Measurements from ENCODE around the gene PMEPA1. TPM values are rescaled to one million over a fixed set of nuclear protein-coding genes. Genes with fewer than 3 reads are reported as not detected.
A peak's percentile ranks its signal among the peaks of the same experiment; 100 is the strongest.

Gene PMEPA1
- total and polyA plus RNA-seq, 4 donors, result 0.61 to 1.5 (median 1.1) TPM

DNA sequence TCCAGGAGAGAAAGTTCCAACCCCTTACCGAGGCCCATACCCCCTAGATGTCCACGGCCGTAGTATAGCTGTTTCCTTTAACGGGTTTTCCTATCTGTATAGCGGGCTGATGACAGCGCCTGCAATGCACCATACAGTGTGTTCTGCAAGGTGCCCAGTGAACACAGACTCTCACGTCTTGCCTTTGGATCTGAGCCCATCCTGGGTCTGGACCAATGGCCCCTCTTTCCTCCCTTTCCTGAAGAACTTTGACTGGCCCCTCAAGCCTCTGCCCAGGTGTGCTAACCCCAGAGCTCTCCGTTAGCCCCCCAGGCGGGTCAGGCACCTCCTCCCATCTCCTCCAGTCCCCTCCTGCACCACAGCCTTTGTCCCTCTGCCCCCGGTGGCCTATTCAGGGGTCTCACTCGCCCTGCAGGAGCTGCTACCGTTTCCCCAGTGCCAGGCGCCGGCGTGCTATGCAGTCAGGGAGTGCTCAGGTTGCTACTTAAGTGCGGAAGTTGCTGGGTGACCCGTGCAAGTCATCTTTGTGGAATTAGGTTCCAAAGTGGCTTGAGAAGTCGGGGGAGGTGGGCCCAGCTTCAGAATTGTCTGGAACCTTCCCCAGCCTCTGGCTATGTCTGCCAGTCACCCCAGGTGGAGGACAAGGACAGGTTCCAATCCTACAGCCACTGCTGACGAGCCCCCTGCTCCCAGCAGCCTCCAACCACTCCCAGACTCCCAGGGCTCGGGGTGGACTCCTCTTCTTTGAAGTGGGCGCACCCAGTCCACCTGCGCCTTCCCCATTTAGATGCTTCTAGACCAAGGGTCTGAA, 54.6 kb downstream of the PMEPA1 start:
- TF ChIP-seq NR2F2 (IDR thresholded peaks at IDR 0.05) (no peak), RAD21 (IDR thresholded peaks at IDR 0.05) (no peak), TAF1 (conservative IDR thresholded peaks at IDR 0.05) (no peak), FOXA1 (IDR thresholded peaks at IDR 0.05) (no peak), EGR1 (IDR thresholded peaks at IDR 0.05; ENCODE audit: low read depth in 2 of 2) (no peak), HNF4A (conservative IDR thresholded peaks at IDR 0.05) (no peak), FOXA2 (IDR thresholded peaks at IDR 0.05) (no peak)
- TF ChIP-seq, protein P1, sequence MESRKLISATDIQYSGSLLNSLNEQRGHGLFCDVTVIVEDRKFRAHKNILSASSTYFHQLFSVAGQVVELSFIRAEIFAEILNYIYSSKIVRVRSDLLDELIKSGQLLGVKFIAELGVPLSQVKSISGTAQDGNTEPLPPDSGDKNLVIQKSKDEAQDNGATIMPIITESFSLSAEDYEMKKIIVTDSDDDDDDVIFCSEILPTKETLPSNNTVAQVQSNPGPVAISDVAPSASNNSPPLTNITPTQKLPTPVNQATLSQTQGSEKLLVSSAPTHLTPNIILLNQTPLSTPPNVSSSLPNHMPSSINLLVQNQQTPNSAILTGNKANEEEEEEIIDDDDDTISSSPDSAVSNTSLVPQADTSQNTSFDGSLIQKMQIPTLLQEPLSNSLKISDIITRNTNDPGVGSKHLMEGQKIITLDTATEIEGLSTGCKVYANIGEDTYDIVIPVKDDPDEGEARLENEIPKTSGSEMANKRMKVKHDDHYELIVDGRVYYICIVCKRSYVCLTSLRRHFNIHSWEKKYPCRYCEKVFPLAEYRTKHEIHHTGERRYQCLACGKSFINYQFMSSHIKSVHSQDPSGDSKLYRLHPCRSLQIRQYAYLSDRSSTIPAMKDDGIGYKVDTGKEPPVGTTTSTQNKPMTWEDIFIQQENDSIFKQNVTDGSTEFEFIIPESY (IDR thresholded peaks at IDR 0.05), result no peak
- TF ChIP-seq, protein P2, sequence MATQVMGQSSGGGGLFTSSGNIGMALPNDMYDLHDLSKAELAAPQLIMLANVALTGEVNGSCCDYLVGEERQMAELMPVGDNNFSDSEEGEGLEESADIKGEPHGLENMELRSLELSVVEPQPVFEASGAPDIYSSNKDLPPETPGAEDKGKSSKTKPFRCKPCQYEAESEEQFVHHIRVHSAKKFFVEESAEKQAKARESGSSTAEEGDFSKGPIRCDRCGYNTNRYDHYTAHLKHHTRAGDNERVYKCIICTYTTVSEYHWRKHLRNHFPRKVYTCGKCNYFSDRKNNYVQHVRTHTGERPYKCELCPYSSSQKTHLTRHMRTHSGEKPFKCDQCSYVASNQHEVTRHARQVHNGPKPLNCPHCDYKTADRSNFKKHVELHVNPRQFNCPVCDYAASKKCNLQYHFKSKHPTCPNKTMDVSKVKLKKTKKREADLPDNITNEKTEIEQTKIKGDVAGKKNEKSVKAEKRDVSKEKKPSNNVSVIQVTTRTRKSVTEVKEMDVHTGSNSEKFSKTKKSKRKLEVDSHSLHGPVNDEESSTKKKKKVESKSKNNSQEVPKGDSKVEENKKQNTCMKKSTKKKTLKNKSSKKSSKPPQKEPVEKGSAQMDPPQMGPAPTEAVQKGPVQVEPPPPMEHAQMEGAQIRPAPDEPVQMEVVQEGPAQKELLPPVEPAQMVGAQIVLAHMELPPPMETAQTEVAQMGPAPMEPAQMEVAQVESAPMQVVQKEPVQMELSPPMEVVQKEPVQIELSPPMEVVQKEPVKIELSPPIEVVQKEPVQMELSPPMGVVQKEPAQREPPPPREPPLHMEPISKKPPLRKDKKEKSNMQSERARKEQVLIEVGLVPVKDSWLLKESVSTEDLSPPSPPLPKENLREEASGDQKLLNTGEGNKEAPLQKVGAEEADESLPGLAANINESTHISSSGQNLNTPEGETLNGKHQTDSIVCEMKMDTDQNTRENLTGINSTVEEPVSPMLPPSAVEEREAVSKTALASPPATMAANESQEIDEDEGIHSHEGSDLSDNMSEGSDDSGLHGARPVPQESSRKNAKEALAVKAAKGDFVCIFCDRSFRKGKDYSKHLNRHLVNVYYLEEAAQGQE (IDR thresholded peaks at IDR 0.05), result no peak
- TF ChIP-seq, protein P3, sequence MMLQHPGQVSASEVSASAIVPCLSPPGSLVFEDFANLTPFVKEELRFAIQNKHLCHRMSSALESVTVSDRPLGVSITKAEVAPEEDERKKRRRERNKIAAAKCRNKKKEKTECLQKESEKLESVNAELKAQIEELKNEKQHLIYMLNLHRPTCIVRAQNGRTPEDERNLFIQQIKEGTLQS (IDR thresholded peaks at IDR 0.05), result no peak
- TF ChIP-seq, protein P4, sequence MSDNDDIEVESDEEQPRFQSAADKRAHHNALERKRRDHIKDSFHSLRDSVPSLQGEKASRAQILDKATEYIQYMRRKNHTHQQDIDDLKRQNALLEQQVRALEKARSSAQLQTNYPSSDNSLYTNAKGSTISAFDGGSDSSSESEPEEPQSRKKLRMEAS (IDR thresholded peaks at IDR 0.05), result no peak
- TF ChIP-seq, protein P5, sequence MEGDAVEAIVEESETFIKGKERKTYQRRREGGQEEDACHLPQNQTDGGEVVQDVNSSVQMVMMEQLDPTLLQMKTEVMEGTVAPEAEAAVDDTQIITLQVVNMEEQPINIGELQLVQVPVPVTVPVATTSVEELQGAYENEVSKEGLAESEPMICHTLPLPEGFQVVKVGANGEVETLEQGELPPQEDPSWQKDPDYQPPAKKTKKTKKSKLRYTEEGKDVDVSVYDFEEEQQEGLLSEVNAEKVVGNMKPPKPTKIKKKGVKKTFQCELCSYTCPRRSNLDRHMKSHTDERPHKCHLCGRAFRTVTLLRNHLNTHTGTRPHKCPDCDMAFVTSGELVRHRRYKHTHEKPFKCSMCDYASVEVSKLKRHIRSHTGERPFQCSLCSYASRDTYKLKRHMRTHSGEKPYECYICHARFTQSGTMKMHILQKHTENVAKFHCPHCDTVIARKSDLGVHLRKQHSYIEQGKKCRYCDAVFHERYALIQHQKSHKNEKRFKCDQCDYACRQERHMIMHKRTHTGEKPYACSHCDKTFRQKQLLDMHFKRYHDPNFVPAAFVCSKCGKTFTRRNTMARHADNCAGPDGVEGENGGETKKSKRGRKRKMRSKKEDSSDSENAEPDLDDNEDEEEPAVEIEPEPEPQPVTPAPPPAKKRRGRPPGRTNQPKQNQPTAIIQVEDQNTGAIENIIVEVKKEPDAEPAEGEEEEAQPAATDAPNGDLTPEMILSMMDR (IDR thresholded peaks at IDR 0.05; ENCODE audit: low read depth, low read length, missing input control), result no peak
- Histone ChIP-seq H3K4me3 (ENCODE audit: low read depth in 1 of 3, low read length in 3 of 3) (no peak overlapping the region), H3K36me3 (ENCODE audit: control insufficient read depth in 4 of 4, insufficient read depth in 3 of 4, low read depth in 1 of 4, low read length in 3 of 4) (no peaks in the 10 kb centered on the region), H3K27ac (ENCODE audit: low read depth in 1 of 2, low read length in 2 of 2) (no peak overlapping the region), H3K27me3 (ENCODE audit: control insufficient read depth in 4 of 4, insufficient read depth in 4 of 4, low read length in 3 of 4) (peaks cover 0 to 3% (median 0%) of the 10 kb centered on the region in 4 donors), H3K4me1 (ENCODE audit: control insufficient read depth in 4 of 4, insufficient read depth in 4 of 4, low read length in 3 of 4) (no peaks in the 10 kb centered on the region), H3K9me3 (ENCODE audit: control insufficient read depth in 4 of 4, low read length in 3 of 4) (no peaks in the 10 kb centered on the region), H3K9ac (ENCODE audit: low read depth in 1 of 2, low read length in 2 of 2) (no peak overlapping the region)
- 69% methylated on average over 22 of the region's 22 CpGs for WGBS
- peak; percentile 27 for DNase-seq (ENCODE audit: low spot score)

DNA sequence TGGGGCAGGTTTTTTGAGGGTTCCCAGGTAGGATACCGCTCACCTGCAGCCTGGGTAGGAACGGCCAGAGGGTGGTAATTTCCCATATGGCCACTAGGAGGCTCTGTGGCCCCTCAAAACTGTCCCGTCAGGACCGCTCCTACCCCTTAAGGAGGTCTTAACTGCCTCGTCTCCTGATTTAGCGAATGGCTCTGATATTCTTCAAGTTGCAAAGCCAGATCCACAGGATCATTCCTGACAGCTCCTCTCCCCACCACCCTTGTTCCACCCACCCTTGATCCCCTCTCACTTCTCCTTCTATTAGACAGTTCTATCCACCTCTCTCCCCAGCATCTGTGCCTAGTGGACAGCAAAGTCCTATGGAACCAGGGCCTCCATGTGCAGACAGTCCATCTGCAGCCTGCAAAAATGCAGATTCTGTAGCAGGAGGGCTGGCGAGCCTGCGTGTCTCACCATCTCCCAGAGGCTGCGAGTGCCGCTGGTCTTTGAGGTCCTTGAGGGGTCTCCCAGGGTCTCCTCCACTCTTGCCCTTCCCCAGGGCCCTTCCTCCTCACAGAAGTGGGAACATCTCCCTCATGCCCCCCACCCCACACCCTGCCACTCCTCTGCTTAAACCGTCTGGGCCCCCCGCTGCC, 55.3 kb downstream of the PMEPA1 start:
- peaks cover 0 to 5% (median 0%) of the 10 kb centered on the region in 4 donors for H3K27me3 ChIP-seq (ENCODE audit: control insufficient read depth in 4 of 4, insufficient read depth in 4 of 4, low read length in 3 of 4)
- H3K27ac ChIP-seq (ENCODE audit: low read depth in 1 of 2, low read length in 2 of 2), result no peak overlapping the region
- DNase-seq (ENCODE audit: low spot score), result peak; percentile 53
- no peak overlapping the region for H3K9ac ChIP-seq (ENCODE audit: low read depth in 1 of 2, low read length in 2 of 2)
- H3K9me3 ChIP-seq (ENCODE audit: control insufficient read depth in 4 of 4, low read length in 3 of 4), result no peaks in the 10 kb centered on the region
- no peaks in the 10 kb centered on the region for H3K36me3 ChIP-seq (ENCODE audit: control insufficient read depth in 4 of 4, insufficient read depth in 3 of 4, low read depth in 1 of 4, low read length in 3 of 4)
- WGBS, result 41% methylated on average over 12 of the region's 12 CpGs
- no peak overlapping the region for H3K4me3 ChIP-seq (ENCODE audit: low read depth in 1 of 3, low read length in 3 of 3)
- H3K4me1 ChIP-seq (ENCODE audit: control insufficient read depth in 4 of 4, insufficient read depth in 4 of 4, low read length in 3 of 4), result no peaks in the 10 kb centered on the region
- no peak for TF ChIP-seq GABPA (IDR thresholded peaks at IDR 0.05 in 1 of 2, conservative IDR thresholded peaks at IDR 0.05 in 1 of 2)
- no peak for TF ChIP-seq JUND (IDR thresholded peaks at IDR 0.05)
- no peak for TF ChIP-seq FOXA1 (IDR thresholded peaks at IDR 0.05)
- TF ChIP-seq RAD21 (IDR thresholded peaks at IDR 0.05), result peak; percentile 89 to 90
- TF ChIP-seq, protein P3 (IDR thresholded peaks at IDR 0.05), result no peak
- TF ChIP-seq SP1 (IDR thresholded peaks at IDR 0.05), result no peak
- TF ChIP-seq HNF4A (conservative IDR thresholded peaks at IDR 0.05), result no peak
- TF ChIP-seq NR2F2 (IDR thresholded peaks at IDR 0.05), result no peak
- no peak for TF ChIP-seq EGR1 (IDR thresholded peaks at IDR 0.05; ENCODE audit: low read depth in 2 of 2)
- TF ChIP-seq, protein P5 (IDR thresholded peaks at IDR 0.05; ENCODE audit: low read depth, low read length, missing input control), result peak; percentile 88
